Measurements from ENCODE around the gene DYNC2H1. TPM values are rescaled to one million over a fixed set of nuclear protein-coding genes. Genes with fewer than 3 reads are reported as not detected.

The DYNC2H1 gene
- total RNA-seq, 4 donors from 2014 or later: 24.0 to 46.0 (median 34.9) TPM

GRCh38 chr11:103384652-103385051 lies 275.4 kb downstream of the DYNC2H1 start:
- no peak for TF ChIP-seq CTCF (IDR thresholded peaks at IDR 0.05; ENCODE audit: low read depth)

GRCh38 chr11:103395612-103396011 lies 286.4 kb downstream of the DYNC2H1 start:
- TF ChIP-seq CTCF (IDR thresholded peaks at IDR 0.05; ENCODE audit: low read depth): no peak

- TF ChIP-seq CTCF (IDR thresholded peaks at IDR 0.05; ENCODE audit: low read depth): no peak
These were observed 287.0 kb downstream of the DYNC2H1 start for GRCh38 chr11:103396237-103396636.

- TF ChIP-seq CTCF (IDR thresholded peaks at IDR 0.05; ENCODE audit: low read depth): no peak
These were observed 288.1 kb downstream of the DYNC2H1 start for GRCh38 chr11:103397369-103397768.

- no peak for TF ChIP-seq CTCF (IDR thresholded peaks at IDR 0.05; ENCODE audit: low read depth)
These were observed 289.6 kb downstream of the DYNC2H1 start for GRCh38 chr11:103398829-103399228.

- no peak for TF ChIP-seq CTCF (IDR thresholded peaks at IDR 0.05; ENCODE audit: low read depth)
These were observed 297.1 kb downstream of the DYNC2H1 start for GRCh38 chr11:103406357-103406756.

GRCh38 chr11:103407641-103408040 lies 298.4 kb downstream of the DYNC2H1 start:
- TF ChIP-seq CTCF (IDR thresholded peaks at IDR 0.05; ENCODE audit: low read depth): no peak

Measured in subcutaneous adipose tissue (tissue), 4 donors.